ENCODE data around the gene BRMS1. TPM values are rescaled to one million over a fixed set of nuclear protein-coding genes. Genes with fewer than 3 reads are reported as not detected.
A peak's percentile ranks its signal among the peaks of the same experiment; 100 is the strongest.

BRMS1 gene
- total and polyA plus RNA-seq, 4 donors = 21.5 to 55.2 (median 23.4) TPM

DNA sequence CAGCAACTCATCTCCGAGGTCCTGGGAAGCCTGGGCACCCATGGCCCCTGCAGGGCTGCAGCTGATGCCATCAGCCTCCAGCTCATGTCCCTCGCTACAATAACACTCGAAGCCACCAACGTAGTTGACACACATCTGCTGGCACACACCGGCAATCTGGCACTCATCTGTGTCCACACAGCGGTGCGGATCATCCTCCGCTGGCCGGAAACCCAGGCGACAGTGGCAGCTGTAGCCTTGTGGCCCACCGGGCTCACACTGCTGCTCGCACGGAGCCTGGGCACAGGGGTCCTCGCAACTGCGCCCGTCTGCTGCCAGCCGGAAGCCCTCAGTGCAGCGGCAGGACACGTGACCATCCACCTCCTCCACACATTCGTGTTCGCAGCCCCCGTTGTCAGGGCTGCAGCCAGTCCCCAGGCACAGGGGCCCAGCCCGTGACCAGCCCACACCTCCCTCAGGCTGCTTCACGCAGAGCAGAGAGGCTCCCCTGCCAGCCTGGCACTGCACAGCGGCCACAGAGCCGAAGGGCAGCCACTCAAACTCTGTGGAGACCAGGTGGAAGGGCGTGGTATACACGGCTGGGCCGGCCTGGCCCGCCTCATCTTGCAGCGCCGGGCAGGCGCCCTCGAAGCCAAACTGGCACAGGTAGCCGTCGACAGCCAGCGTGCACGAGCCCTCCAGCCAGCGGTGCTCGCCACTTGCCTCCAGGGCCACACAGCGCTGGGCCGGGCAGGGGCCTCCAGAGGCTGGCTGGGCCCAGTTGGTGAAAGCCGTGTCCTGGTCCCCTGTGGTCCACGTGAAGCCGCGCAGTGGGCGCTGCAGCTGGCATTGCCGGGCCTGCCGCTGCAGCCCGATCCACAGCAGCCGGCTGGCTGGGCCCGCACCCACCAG, 28.7 kb downstream of the BRMS1 start:
- Histone ChIP-seq H3K4me1 (ENCODE audit: control insufficient read depth in 1 of 2, insufficient read depth in 2 of 2, low read length in 2 of 2) (no peaks in the 10 kb centered on the region), H3K27ac (ENCODE audit: low read depth in 1 of 2, low read length in 2 of 2) (no peak overlapping the region), H3K27me3 (ENCODE audit: control insufficient read depth in 1 of 2, insufficient read depth in 2 of 2, low read length in 1 of 2) (no peaks in the 10 kb centered on the region), H3K36me3 (ENCODE audit: control insufficient read depth in 1 of 2, insufficient read depth in 2 of 2, low read length in 1 of 2) (no peaks in the 10 kb centered on the region), H3K9me3 (ENCODE audit: control insufficient read depth, low read length) (no peaks in the 10 kb centered on the region), H3K4me3 (ENCODE audit: low read length in 2 of 2) (peak overlapping the region in 1 of 2 donors; percentile 2)
- DNase-seq = no peak
- ATAC-seq (ENCODE audit: low FRiP score) = no peak
- WGBS, 2 donors = 38 to 49% methylated on average over 52 of the region's 52 CpGs
- intact Hi-C loops (cut with DNase I) = no loop called here

DNA sequence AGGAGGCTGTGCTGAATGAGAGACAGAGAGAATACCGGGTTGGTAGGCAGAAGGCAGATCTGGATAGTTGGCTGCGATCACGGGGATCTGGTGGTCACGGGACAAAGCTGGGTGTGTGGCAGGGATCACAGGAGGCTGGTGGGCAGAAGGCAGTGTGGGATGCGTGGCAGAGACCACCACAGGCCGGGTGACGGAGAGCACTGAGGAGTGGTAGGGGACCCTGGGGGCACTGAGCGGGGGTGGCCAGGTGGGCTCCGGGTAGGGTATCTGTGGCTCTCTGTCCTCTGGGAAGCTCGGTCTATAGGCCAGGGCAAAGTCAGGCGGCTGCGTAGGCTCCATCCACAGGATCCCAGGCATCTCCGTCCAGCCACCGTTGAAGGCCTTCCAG, 29.4 kb downstream of the BRMS1 start:
- DNase-seq (no peak), ATAC-seq (ENCODE audit: low FRiP score) (no peak)
- Histone ChIP-seq H3K4me1 (ENCODE audit: control insufficient read depth in 1 of 2, insufficient read depth in 2 of 2, low read length in 2 of 2) (no peaks in the 10 kb centered on the region), H3K27ac (ENCODE audit: low read depth in 1 of 2, low read length in 2 of 2) (no peak overlapping the region), H3K4me3 (ENCODE audit: low read length in 2 of 2) (no peak overlapping the region), H3K36me3 (ENCODE audit: control insufficient read depth in 1 of 2, insufficient read depth in 2 of 2, low read length in 1 of 2) (no peaks in the 10 kb centered on the region), H3K27me3 (ENCODE audit: control insufficient read depth in 1 of 2, insufficient read depth in 2 of 2, low read length in 1 of 2) (no peaks in the 10 kb centered on the region), H3K9me3 (ENCODE audit: control insufficient read depth, low read length) (no peaks in the 10 kb centered on the region)
- intact Hi-C loops (cut with DNase I) = no loop called here
- WGBS, 2 donors = 92 to 93% methylated on average over 14 of the region's 14 CpGs

DNA sequence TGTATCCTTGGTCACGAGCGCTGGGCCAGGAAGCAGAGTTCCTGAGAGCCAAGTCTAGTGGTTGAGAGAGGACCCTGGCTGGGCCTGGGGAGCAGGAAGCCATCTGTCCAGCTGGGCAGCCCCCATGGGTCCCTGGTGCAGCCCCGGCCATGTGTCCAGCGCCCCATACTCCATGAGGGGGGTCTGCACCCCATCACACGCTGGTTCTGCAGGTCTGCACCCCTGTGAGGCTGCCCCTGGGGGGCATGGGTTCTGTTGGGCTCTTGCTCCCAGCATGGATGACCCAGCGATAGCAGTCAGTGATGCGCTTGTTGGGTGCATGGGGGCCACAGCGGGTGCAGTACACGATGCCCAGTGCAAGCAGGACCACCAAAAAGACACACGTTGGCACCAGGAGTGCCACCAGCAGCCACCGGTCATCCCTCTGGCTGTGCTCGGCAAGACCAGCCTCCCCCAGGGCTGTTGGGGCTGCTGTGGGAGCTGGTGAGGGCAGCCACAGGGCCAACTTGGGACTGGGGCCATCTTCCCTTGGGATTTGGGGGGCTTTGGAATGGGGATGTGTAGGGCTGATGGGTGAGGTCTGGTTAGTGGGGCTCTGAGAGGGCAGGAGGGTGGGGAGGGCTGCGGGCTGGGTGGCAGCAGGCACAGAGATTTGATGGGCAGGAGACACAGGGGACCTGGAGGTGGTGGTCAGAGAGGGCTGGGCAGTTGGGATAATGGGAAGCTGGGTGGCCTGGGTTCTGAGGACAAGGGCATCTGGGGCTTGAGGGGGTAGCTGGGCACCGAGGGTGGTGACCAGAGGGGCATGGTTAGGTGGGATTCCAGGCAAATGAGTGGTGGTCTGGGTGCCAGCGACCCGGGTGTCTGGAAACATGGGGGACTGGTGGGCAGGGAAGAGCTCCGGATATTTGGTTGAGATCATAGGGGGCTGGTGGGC, 30.1 kb downstream of the BRMS1 start:
- no peak overlapping the region for H3K27ac ChIP-seq (ENCODE audit: low read depth in 1 of 2, low read length in 2 of 2)
- H3K27me3 ChIP-seq (ENCODE audit: control insufficient read depth in 1 of 2, insufficient read depth in 2 of 2, low read length in 1 of 2) = no peaks in the 10 kb centered on the region
- no peak overlapping the region for H3K4me3 ChIP-seq (ENCODE audit: low read length in 2 of 2)
- H3K36me3 ChIP-seq (ENCODE audit: control insufficient read depth in 1 of 2, insufficient read depth in 2 of 2, low read length in 1 of 2) = no peaks in the 10 kb centered on the region
- intact Hi-C loops (cut with DNase I) = loop anchor here in 1 of 2 donors (1.0 kb wide), 1 partner anchor 74 kb away; no protein-coding TSS in a partner anchor
- no peaks in the 10 kb centered on the region for H3K4me1 ChIP-seq (ENCODE audit: control insufficient read depth in 1 of 2, insufficient read depth in 2 of 2, low read length in 2 of 2)
- WGBS, 2 donors = 91% methylated on average over 17 of the region's 17 CpGs
- H3K9me3 ChIP-seq (ENCODE audit: control insufficient read depth, low read length) = no peaks in the 10 kb centered on the region
- ATAC-seq (ENCODE audit: low FRiP score) = no peak
- DNase-seq = no peak

DNA sequence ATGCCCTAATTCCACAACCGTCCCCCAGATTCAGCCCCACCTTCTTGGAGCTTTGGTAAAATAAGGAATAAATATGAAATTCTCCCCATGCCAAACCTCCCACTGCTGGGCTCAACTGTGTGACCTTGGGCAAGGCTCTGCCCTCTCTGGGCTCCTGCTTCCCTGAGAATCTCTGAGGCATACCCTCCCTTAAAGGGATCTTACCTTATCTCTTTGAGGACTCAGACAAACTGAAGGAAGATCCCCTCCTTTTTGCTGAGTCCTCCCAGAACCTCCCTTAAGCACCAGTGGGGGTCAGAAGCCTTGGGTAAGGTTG, 30.8 kb downstream of the BRMS1 start:
- intact Hi-C loops (cut with DNase I) = loop anchor here in 1 of 2 donors (1.0 kb wide), 1 partner anchor 75 kb away; no protein-coding TSS in a partner anchor
- Histone ChIP-seq H3K27ac (ENCODE audit: low read depth in 1 of 2, low read length in 2 of 2) (no peak overlapping the region), H3K4me1 (ENCODE audit: control insufficient read depth in 1 of 2, insufficient read depth in 2 of 2, low read length in 2 of 2) (no peaks in the 10 kb centered on the region), H3K4me3 (ENCODE audit: low read length in 2 of 2) (no peak overlapping the region), H3K9me3 (ENCODE audit: control insufficient read depth, low read length) (no peaks in the 10 kb centered on the region), H3K36me3 (ENCODE audit: control insufficient read depth in 1 of 2, insufficient read depth in 2 of 2, low read length in 1 of 2) (no peaks in the 10 kb centered on the region), H3K27me3 (ENCODE audit: control insufficient read depth in 1 of 2, insufficient read depth in 2 of 2, low read length in 1 of 2) (no peaks in the 10 kb centered on the region)
- no peak for ATAC-seq (ENCODE audit: low FRiP score)
- no peak for DNase-seq
- 87 to 89% methylated on average over 1 of the region's 1 CpG for WGBS, 2 donors

DNA sequence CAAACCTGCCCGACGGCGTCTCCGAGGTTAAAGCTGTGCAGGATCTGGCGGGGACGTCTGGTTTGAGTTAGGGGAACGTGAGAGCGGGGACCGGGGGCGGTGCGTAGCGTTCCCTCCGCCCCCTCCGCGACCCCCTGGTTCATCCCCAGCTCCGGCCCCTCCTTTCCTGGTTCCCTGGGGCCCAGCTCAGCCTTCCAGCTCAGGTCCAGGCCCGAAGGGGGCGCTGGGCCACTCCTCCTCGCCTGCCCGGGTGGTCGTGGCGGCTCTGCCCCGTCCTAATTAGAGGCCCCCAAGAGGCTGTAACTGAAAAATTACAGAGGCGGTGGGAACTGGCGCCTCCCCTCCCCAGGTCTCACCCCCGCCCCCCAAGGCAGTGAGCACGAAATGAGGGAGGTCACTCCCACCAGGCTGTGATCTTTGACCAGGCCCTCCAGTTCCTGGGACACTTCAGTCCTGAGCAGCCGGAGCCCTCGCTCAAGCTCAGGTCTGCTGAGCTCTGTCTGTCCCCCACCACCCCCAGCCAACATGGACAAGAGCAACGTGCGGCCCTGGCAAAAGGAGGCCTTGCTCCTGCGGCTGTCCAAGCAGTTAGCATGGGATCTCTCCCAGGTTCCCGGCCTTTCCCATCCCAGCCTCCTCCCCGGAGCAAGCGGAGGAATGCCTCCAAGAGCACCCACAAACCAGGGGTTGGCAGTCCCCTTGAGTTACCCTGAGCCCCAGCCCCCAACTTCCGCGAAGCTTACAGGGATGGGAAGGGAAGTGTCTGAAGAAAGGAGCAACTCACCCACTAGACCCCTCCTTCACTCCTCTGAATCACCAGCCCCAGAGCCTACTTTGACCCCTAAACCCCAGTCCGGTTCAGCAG, 31.4 kb downstream of the BRMS1 start:
- intact Hi-C loops (cut with DNase I) = loop anchor here in 1 of 2 donors (1.0 kb wide), 1 partner anchor 76 kb away; no protein-coding TSS in a partner anchor
- no peaks in the 10 kb centered on the region for H3K9me3 ChIP-seq (ENCODE audit: control insufficient read depth, low read length)
- no peaks in the 10 kb centered on the region for H3K27me3 ChIP-seq (ENCODE audit: control insufficient read depth in 1 of 2, insufficient read depth in 2 of 2, low read length in 1 of 2)
- H3K4me1 ChIP-seq (ENCODE audit: control insufficient read depth in 1 of 2, insufficient read depth in 2 of 2, low read length in 2 of 2) = no peaks in the 10 kb centered on the region
- no peaks in the 10 kb centered on the region for H3K36me3 ChIP-seq (ENCODE audit: control insufficient read depth in 1 of 2, insufficient read depth in 2 of 2, low read length in 1 of 2)
- H3K4me3 ChIP-seq (ENCODE audit: low read length in 2 of 2) = no peak overlapping the region
- ATAC-seq (ENCODE audit: low FRiP score) = no peak
- H3K27ac ChIP-seq (ENCODE audit: low read depth in 1 of 2, low read length in 2 of 2) = peak overlapping the region in 1 of 2 donors; percentile 72
- DNase-seq = peak in 1 of 2 donors; percentile 56
- WGBS, 2 donors = 42 to 44% methylated on average over 38 of the region's 38 CpGs

DNA sequence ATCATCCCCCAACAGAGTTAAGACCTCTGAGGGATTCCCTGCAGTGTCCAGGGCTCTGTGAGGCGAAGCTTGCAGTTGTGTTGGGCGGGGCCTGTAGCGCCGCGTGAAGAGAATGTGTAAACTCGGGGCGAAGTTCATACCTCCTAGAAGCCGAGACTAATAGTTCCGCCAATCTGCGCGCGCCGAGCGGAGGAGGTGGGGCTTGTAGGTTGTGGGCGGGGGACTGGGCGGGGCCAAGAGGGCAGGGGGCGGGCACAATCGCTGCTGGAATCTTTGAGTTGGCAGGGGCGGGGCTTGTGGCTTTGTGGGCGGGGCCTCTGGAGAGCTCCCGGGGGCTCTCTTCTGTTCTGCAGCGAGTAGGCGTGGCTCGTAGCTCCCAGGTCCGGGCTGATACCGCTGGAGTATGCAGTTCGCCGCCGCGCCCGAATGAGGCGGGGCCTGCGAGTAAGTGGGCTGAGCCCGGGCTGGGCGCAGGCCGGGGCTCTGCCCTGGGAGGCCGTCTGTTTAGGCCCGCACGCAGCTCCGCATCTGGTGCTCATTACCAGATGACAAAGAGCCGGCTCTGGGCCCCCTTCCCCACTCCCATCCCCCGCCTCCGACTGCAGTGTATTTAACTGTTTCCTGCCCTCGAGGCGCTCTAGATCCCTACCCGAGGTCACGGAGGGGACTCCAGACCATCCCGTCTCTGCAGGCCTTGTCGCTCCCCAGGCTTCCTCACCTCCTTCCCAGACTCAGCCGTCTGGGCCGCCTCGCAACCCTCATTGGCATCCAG, 32.2 kb downstream of the BRMS1 start:
- peak; percentile 94 for ATAC-seq (ENCODE audit: low FRiP score)
- no peaks in the 10 kb centered on the region for H3K4me1 ChIP-seq (ENCODE audit: control insufficient read depth in 1 of 2, insufficient read depth in 2 of 2, low read length in 2 of 2)
- WGBS, 2 donors = 4% methylated on average over 49 to 52 of the region's 52 CpGs
- no peaks in the 10 kb centered on the region for H3K36me3 ChIP-seq (ENCODE audit: control insufficient read depth in 1 of 2, insufficient read depth in 2 of 2, low read length in 1 of 2)
- DNase-seq = peak; percentile 99
- no peaks in the 10 kb centered on the region for H3K9me3 ChIP-seq (ENCODE audit: control insufficient read depth, low read length)
- H3K4me3 ChIP-seq (ENCODE audit: low read length in 2 of 2) = peak overlapping the region in 1 of 2 donors; percentile 62
- intact Hi-C loops (cut with DNase I) = no loop called here
- no peaks in the 10 kb centered on the region for H3K27me3 ChIP-seq (ENCODE audit: control insufficient read depth in 1 of 2, insufficient read depth in 2 of 2, low read length in 1 of 2)
- peak overlapping the region in 1 of 2 donors; percentile 72 for H3K27ac ChIP-seq (ENCODE audit: low read depth in 1 of 2, low read length in 2 of 2)

DNA sequence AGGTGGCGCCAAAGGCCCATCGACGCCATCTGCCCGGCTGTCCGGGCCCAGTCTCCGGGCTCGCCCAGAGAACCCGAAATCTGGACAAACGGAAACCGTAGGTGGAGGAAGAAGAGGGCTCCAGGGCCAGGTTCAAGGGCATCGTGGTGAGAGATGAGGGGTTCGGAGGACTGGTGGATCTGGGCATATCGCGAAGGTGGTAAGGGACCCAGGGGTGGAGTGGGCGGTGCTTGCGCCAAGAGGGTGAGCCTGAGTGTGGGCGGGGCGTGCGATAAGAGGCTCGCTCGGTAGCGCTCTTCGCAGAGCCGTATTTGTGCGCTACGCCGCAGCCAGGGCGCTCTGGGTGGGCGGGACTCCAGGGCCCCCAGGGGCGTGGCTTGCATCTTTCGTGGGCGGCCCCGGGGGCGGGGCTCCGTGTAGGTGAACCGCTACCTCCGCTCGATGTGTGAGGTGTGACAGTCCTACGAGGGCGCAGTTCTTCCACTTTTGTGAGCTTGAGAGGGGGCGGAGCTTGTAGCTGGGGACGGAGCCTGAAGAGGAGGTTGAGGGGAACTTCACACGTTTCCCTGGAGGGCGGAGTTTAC, 32.8 kb downstream of the BRMS1 start:
- intact Hi-C loops (cut with DNase I) = loop anchor here in 1 of 2 donors (1.0 kb wide), 1 partner anchor 16 kb away; no protein-coding TSS in a partner anchor
- ATAC-seq (ENCODE audit: low FRiP score) = peak; percentile 89
- H3K27ac ChIP-seq (ENCODE audit: low read depth in 1 of 2, low read length in 2 of 2) = peak overlapping the region in 1 of 2 donors; percentile 62
- no peaks in the 10 kb centered on the region for H3K27me3 ChIP-seq (ENCODE audit: control insufficient read depth in 1 of 2, insufficient read depth in 2 of 2, low read length in 1 of 2)
- peak; percentile 95 to 96 for DNase-seq
- no peaks in the 10 kb centered on the region for H3K36me3 ChIP-seq (ENCODE audit: control insufficient read depth in 1 of 2, insufficient read depth in 2 of 2, low read length in 1 of 2)
- no peaks in the 10 kb centered on the region for H3K4me1 ChIP-seq (ENCODE audit: control insufficient read depth in 1 of 2, insufficient read depth in 2 of 2, low read length in 2 of 2)
- H3K4me3 ChIP-seq (ENCODE audit: low read length in 2 of 2) = peak overlapping the region in 1 of 2 donors; percentile 62
- WGBS, 2 donors = 0% methylated on average over 37 to 44 of the region's 44 CpGs
- no peaks in the 10 kb centered on the region for H3K9me3 ChIP-seq (ENCODE audit: control insufficient read depth, low read length)

All from aorta (tissue), 5 donors.